ENCODE data around the gene MAPK7. TPM values are rescaled to one million over a fixed set of nuclear protein-coding genes. Genes with fewer than 3 reads are reported as not detected.

Gene MAPK7
- total RNA-seq, 1 donor from 2014 or later: 18.9 TPM

GRCh38 chr17:19381361-19381740 lies 3.1 kb downstream of the MAPK7 start:
- H3K27me3 Mint-ChIP-seq (ENCODE audit: low read depth): no peaks in the 10 kb centered on the region
- H3K4me1 Mint-ChIP-seq (ENCODE audit: low read depth): peaks cover 11% of the 10 kb centered on the region
- no peak for DNase-seq (ENCODE audit: low spot score)
- intact Hi-C loops (cut with micrococcal nuclease): no loop called here
- H3K36me3 Mint-ChIP-seq (ENCODE audit: low read depth): peaks cover 42% of the 10 kb centered on the region
- no peak overlapping the region for H3K27ac Mint-ChIP-seq
- no peak overlapping the region for H3K4me3 Mint-ChIP-seq (ENCODE audit: low read depth)
- no peaks in the 10 kb centered on the region for H3K9me3 Mint-ChIP-seq

GRCh38 chr17:19381741-19382444 lies 3.6 kb downstream of the MAPK7 start:
- no peak overlapping the region for H3K4me3 Mint-ChIP-seq (ENCODE audit: low read depth)
- no peak overlapping the region for H3K27ac Mint-ChIP-seq
- H3K9me3 Mint-ChIP-seq: no peaks in the 10 kb centered on the region
- peaks cover 9% of the 10 kb centered on the region for H3K4me1 Mint-ChIP-seq (ENCODE audit: low read depth)
- DNase-seq (ENCODE audit: low spot score): no peak
- H3K27me3 Mint-ChIP-seq (ENCODE audit: low read depth): no peaks in the 10 kb centered on the region
- intact Hi-C loops (cut with micrococcal nuclease): no loop called here
- peaks cover 42% of the 10 kb centered on the region for H3K36me3 Mint-ChIP-seq (ENCODE audit: low read depth)

- intact Hi-C loops (cut with micrococcal nuclease): no loop called here
- Mint-ChIP-seq H3K4me3 (ENCODE audit: low read depth) (no peak overlapping the region), H3K27ac (no peak overlapping the region), H3K27me3 (ENCODE audit: low read depth) (peaks cover under 1% of the 10 kb centered on the region), H3K36me3 (ENCODE audit: low read depth) (peaks cover 42% of the 10 kb centered on the region), H3K9me3 (no peaks in the 10 kb centered on the region), H3K4me1 (ENCODE audit: low read depth) (peaks cover 7% of the 10 kb centered on the region)
- no peak for DNase-seq (ENCODE audit: low spot score)
Measured at GRCh38 chr17:19382531-19383444, 4.5 kb downstream of the MAPK7 start.

- intact Hi-C loops (cut with micrococcal nuclease): no loop called here
- Mint-ChIP-seq H3K9me3 (no peaks in the 10 kb centered on the region), H3K27me3 (ENCODE audit: low read depth) (peaks cover 4% of the 10 kb centered on the region), H3K4me1 (ENCODE audit: low read depth) (peaks cover 7% of the 10 kb centered on the region), H3K27ac (no peak overlapping the region), H3K4me3 (ENCODE audit: low read depth) (no peak overlapping the region), H3K36me3 (ENCODE audit: low read depth) (peaks cover 42% of the 10 kb centered on the region)
- no peak for DNase-seq (ENCODE audit: low spot score)
Measured at GRCh38 chr17:19383681-19384470, 5.6 kb downstream of the MAPK7 start.

- Mint-ChIP-seq H3K36me3 (ENCODE audit: low read depth) (peaks cover 38% of the 10 kb centered on the region), H3K4me1 (ENCODE audit: low read depth) (peaks cover 4% of the 10 kb centered on the region), H3K9me3 (no peaks in the 10 kb centered on the region), H3K4me3 (ENCODE audit: low read depth) (no peak overlapping the region), H3K27me3 (ENCODE audit: low read depth) (peaks cover 14% of the 10 kb centered on the region), H3K27ac (no peak overlapping the region)
- no peak for DNase-seq (ENCODE audit: low spot score)
- intact Hi-C loops (cut with micrococcal nuclease): no loop called here
Measured at GRCh38 chr17:19384723-19385391, 6.6 kb downstream of the MAPK7 start.

- no peaks in the 10 kb centered on the region for H3K9me3 Mint-ChIP-seq
- intact Hi-C loops (cut with micrococcal nuclease): no loop called here
- no peak overlapping the region for H3K27ac Mint-ChIP-seq
- H3K27me3 Mint-ChIP-seq (ENCODE audit: low read depth): peaks cover 16% of the 10 kb centered on the region
- DNase-seq (ENCODE audit: low spot score): no peak
- peaks cover 4% of the 10 kb centered on the region for H3K4me1 Mint-ChIP-seq (ENCODE audit: low read depth)
- H3K4me3 Mint-ChIP-seq (ENCODE audit: low read depth): no peak overlapping the region
- peaks cover 31% of the 10 kb centered on the region for H3K36me3 Mint-ChIP-seq (ENCODE audit: low read depth)
Measured at GRCh38 chr17:19385521-19385983, 7.3 kb downstream of the MAPK7 start.

- intact Hi-C loops (cut with micrococcal nuclease): no loop called here
- peaks cover 25% of the 10 kb centered on the region for H3K36me3 Mint-ChIP-seq (ENCODE audit: low read depth)
- H3K27ac Mint-ChIP-seq: no peak overlapping the region
- no peaks in the 10 kb centered on the region for H3K9me3 Mint-ChIP-seq
- no peak for DNase-seq (ENCODE audit: low spot score)
- H3K27me3 Mint-ChIP-seq (ENCODE audit: low read depth): peaks cover 16% of the 10 kb centered on the region
- no peak overlapping the region for H3K4me3 Mint-ChIP-seq (ENCODE audit: low read depth)
- H3K4me1 Mint-ChIP-seq (ENCODE audit: low read depth): peaks cover 4% of the 10 kb centered on the region
Measured at GRCh38 chr17:19386051-19386929, 8.0 kb downstream of the MAPK7 start.

GRCh38 chr17:19386974-19387920 lies 8.9 kb downstream of the MAPK7 start, which contains the start of gene MFAP4:
Gene MFAP4 (minus strand): TSS chr17:19387190. CDS start chr17:19387155, 35 bp downstream.
- DNase-seq (ENCODE audit: low spot score): no peak
- no peak within 1 kb of the TSS for H3K4me3 Mint-ChIP-seq (ENCODE audit: low read depth)
- H3K27ac Mint-ChIP-seq: no peak within 1 kb of the TSS
- peaks cover 21% of the 10 kb centered on the region for H3K36me3 Mint-ChIP-seq (ENCODE audit: low read depth)
- H3K4me1 Mint-ChIP-seq (ENCODE audit: low read depth): peaks cover 4% of the 10 kb centered on the region
- intact Hi-C loops (cut with micrococcal nuclease): no loop called here
- H3K27me3 Mint-ChIP-seq (ENCODE audit: low read depth): peaks cover 22% of the 10 kb centered on the region
- no peaks in the 10 kb centered on the region for H3K9me3 Mint-ChIP-seq

- DNase-seq (ENCODE audit: low spot score): no peak
- Mint-ChIP-seq H3K4me1 (ENCODE audit: low read depth) (peaks cover 2% of the 10 kb centered on the region), H3K36me3 (ENCODE audit: low read depth) (peaks cover 19% of the 10 kb centered on the region), H3K4me3 (ENCODE audit: low read depth) (no peak overlapping the region), H3K9me3 (no peaks in the 10 kb centered on the region), H3K27me3 (ENCODE audit: low read depth) (peaks cover 28% of the 10 kb centered on the region), H3K27ac (no peak overlapping the region)
- intact Hi-C loops (cut with micrococcal nuclease): no loop called here
Measured at GRCh38 chr17:19387921-19388521, 9.7 kb downstream of the MAPK7 start.

- Mint-ChIP-seq H3K36me3 (ENCODE audit: low read depth) (peaks cover 12% of the 10 kb centered on the region), H3K27ac (no peak overlapping the region), H3K27me3 (ENCODE audit: low read depth) (peaks cover 37% of the 10 kb centered on the region), H3K4me1 (ENCODE audit: low read depth) (peaks cover 2% of the 10 kb centered on the region), H3K4me3 (ENCODE audit: low read depth) (no peak overlapping the region), H3K9me3 (no peaks in the 10 kb centered on the region)
- DNase-seq (ENCODE audit: low spot score): no peak
- intact Hi-C loops (cut with micrococcal nuclease): no loop called here
Measured at GRCh38 chr17:19388791-19389785, 10.8 kb downstream of the MAPK7 start.

Data from activated T-helper 2 cell treated with anti-CD3 and anti-CD28 coated beads, Interferon-gamma antibody, Interleukin-2, Interleukin-4, amounts not matched to agents 10 μg/mL and 5 μg/mL and 100 μg/mL, durations not matched to agents 14 hours and 24 hours and 36 hours (primary cell).